GM18870 (cell line): ENCODE data around the gene RYK.

Experiments
- ATAC-seq: cut with Tn5 transposase; IDR thresholded peaks from one replicate; pipeline ENCODE4 v1.9.1; 2021; ENCODE audit warnings: moderate library complexity; ENCODE audit not compliant: unreplicated experiment

Gene RYK

DNA sequence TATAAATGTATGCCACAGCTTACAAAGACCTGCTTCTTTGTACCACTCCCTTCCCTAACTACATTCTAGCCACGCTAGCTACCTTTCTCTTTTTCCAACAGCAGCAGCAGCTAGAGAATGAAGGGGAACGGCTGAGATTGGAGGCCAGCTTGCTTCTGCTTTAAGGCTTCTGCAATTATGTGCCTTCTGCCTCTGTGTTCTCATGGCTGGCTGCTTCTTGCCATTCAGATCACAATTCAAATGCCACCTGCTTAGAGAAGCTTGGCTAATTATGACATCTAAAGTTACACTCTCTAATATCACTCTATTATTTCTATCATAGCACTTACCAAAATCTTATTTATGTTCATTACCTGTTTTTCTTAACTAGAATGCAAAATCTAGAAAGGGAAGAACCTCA is 95.2 kb downstream of the RYK start:
- no peak for ATAC-seq

GRCh38 chr3:134153761-134154160 is 96.9 kb downstream of the RYK start:
- ATAC-seq: no peak

GRCh38 chr3:134150476-134150875 is 100.2 kb downstream of the RYK start:
- ATAC-seq: no peak

GRCh38 chr3:134149286-134149685 is 101.4 kb downstream of the RYK start:
- no peak for ATAC-seq

GRCh38 chr3:134148534-134148933 is 102.1 kb downstream of the RYK start:
- ATAC-seq: no peak

DNA sequence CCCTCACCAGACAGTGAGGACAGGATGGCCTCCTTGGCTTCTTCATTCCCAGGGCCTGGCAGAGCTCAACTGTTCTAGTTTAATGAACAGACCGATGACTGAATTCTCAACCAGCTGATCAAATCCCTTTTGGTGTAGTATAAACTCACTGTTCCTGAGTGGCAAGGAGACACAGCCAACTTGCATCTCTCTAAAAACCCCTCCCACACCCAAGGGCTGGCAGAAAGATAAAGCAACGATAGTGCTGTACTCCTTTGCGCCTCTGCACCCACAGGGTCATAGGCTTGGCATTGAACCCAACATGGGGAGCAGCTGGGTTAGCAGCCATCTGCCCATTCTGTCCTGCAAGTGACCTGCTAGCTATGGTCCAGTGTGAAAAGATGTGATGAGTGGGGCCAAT is 103.2 kb downstream of the RYK start:
- no peak for ATAC-seq

DNA sequence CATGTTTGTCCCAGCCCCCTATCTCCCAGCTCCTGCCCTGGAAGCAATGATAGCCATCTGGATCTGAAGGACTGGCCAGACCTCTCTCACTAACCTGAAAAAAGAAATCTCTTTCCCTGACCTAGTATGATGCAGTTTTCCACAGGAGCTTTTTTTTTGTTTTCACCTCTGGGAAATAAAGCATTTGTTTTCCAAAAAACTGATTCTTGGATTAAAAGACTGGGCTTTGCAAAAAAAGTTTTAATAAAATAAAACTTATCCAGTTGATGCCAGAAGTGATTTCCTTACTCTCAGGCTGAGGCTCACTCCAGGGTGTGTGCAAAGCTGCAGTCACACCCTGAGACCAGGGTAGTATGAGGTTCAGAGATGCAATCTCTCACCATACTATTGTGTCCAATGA is 104.0 kb downstream of the RYK start:
- ATAC-seq: no peak

DNA sequence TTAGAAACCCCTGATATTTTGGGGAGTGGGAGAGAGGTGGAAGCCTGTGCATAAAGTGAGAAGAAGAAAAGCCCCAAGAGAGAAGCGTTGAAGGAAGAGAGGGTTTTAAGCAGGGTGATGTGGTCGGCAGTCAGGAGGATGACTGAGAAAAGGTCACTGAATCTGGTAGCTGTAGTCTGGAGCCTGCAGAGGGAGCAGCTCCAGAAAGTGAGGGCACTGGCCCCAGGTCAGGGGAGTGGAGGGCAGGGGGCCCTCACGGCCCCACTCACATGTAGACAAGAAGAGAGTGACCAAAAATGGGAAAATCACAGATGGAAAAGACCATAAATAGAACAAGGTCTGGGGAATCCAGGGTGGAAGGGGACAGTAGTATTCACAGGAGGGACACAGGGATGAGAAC is 105.5 kb downstream of the RYK start:
- no peak for ATAC-seq

GRCh38 chr3:134144694-134145093 is 106.0 kb downstream of the RYK start:
- no peak for ATAC-seq

GRCh38 chr3:134143828-134144401 is 106.7 kb downstream of the RYK start:
- ATAC-seq: no peak

- ATAC-seq: no peak
Measured at GRCh38 chr3:134136604-134137003, 114.1 kb downstream of the RYK start.

DNA sequence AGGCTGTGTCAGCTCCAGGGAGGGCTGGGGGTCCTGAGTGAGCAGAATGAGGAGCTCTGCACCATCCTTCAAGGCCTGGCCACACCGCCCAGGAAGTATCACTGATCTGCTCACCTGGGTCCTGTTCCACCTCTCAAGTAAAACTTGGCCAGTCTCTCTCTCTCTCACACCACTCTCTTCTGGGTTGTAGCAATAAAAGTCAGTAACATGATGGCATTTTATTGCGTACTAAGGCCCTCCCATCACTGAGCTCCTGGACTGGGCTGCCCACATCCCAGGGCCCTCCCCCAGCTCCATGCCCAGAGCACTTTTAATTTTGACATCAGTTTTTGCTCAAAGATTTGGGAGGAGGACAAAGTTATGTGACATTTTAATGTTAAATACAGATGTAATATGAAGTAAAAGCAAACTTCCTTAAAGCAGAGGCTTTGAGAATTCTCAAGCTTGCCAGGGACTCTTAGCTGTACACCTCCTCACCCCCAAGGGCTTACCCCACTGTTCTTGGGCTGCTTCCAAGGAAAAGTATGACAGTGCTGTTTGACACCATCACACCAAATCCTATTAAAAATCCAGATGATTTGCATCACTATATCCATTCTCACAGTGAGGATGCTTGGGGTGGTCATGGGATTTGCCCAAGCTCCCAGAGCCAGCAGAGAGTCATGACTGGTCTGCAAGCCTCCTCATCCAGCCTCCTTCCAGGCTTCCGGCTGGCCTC is 115.8 kb downstream of the RYK start:
- no peak for ATAC-seq

GRCh38 chr3:134134240-134134639 is 116.4 kb downstream of the RYK start:
- no peak for ATAC-seq

DNA sequence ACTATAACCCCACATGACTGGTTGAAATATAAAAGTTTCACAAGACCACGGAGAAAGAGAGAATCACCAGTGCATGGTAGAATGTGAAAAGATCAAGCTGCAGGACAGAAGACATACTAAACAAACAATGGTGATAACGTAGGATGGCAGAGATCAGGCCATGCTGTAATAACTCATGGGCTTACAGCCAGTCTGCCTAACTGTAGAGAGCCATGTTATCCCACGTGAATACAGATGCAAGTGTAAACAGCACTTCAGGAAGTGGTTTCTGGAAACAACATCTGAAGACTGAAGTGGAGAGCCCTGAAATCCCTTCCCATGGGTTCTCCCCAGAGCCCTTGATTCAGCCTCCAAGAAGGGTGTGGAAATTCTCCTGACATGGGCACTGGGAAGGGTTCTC is 117.7 kb downstream of the RYK start:
- no peak for ATAC-seq

DNA sequence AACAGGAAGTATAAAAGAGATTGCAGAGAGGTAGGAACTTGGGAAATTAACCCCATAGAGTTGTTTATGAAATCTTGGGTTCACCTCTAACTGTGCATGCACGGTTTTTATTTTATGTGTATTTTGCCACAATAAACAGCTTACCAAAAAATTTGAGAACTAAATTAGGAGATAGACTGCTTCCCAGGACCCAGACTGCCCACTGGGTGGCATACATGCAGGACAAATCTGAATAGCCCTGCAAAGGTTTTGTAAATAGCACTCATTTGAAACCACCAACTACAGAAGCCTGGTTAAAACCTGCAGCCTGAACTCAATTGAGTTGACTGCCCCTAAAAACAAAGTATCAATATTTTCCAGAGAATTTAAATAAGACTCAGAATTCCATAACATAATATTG is 124.5 kb downstream of the RYK start:
- ATAC-seq: no peak

DNA sequence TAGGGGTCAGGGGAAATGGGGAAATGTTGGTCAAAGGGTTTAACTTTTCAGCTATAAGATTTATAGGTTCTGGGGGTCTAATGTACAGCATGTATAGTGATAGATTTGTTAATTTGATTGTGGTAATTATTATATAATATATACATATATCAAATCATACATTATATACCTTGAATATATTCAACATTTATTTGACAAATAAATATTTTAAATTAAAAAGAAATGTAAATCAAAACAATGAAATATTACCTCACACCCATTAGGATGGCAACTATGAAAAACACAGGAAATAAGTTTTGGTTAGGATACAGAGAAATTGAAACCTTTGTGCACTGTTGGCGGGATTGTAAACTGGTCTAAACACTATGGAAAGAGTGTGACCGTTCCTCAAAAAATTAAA is 135.9 kb downstream of the RYK start:
- no peak for ATAC-seq

- no peak for ATAC-seq
Measured at GRCh38 chr3:134111616-134112015, 139.0 kb downstream of the RYK start.

GRCh38 chr3:134110963-134111362 is 139.7 kb downstream of the RYK start:
- no peak for ATAC-seq
